BE2C (cell line): Measurements from ENCODE around the gene TMEM81.

Experiments
- DNase-seq: peaks from one replicate; pipeline ENCODE4 v3.0.0-alpha.2; 2020
- H3K27me3 ChIP-seq: fragments of 250-450 bp; sonication (Bioruptor Pico); 2 replicates; pipeline ENCODE4 v1.5.1; 2020; ENCODE audit warnings: mild to moderate bottlenecking
- H3K36me3 ChIP-seq: fragments of 250-450 bp; sonication (Bioruptor Pico); 2 replicates; pipeline ENCODE4 v1.5.1; 2020; ENCODE audit warnings: mild to moderate bottlenecking
- H3K4me1 ChIP-seq: fragments of 250-450 bp; sonication (Bioruptor Pico); 2 replicates; pipeline ENCODE4 v1.5.1; 2020
- H3K4me3 ChIP-seq: 2 replicates; pipeline ENCODE4 v1.5.1; 2011; ENCODE audit warnings: low read depth, low read length
- H3K9me3 ChIP-seq: fragments of 250-450 bp; sonication (Bioruptor Pico); 2 replicates; pipeline ENCODE4 v1.5.1; 2020
- TF ChIP-seq, protein P1 (sequence below): IDR thresholded peaks from 2 replicates; pipeline ENCODE4 v1.5.1; 2012; ENCODE audit warnings: mild to moderate bottlenecking, low read depth, low read length

The TMEM81 gene

DNA sequence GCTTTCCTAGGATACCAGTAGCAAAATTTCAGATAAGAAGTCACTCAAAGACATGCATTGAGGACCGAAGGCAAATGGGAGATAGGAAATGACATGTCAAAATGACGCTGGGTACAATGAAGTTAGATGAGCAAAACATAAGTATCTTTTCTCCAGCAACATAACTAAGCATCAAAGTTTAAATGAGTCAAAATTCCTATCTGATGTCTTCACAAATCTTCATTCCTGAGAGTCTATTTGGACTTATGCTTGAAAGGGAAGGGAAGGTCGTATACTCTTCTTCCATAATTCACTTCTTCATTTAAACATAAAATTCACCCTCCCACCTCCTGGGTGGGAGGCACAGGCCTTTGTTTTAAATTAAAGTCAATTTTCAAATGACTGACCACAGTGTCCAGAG is 4.1 kb upstream of the TMEM81 start:
- TF ChIP-seq, protein P1, sequence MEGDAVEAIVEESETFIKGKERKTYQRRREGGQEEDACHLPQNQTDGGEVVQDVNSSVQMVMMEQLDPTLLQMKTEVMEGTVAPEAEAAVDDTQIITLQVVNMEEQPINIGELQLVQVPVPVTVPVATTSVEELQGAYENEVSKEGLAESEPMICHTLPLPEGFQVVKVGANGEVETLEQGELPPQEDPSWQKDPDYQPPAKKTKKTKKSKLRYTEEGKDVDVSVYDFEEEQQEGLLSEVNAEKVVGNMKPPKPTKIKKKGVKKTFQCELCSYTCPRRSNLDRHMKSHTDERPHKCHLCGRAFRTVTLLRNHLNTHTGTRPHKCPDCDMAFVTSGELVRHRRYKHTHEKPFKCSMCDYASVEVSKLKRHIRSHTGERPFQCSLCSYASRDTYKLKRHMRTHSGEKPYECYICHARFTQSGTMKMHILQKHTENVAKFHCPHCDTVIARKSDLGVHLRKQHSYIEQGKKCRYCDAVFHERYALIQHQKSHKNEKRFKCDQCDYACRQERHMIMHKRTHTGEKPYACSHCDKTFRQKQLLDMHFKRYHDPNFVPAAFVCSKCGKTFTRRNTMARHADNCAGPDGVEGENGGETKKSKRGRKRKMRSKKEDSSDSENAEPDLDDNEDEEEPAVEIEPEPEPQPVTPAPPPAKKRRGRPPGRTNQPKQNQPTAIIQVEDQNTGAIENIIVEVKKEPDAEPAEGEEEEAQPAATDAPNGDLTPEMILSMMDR: no peak
- no peak overlapping the region for H3K4me3 ChIP-seq
- H3K4me1 ChIP-seq: no peaks in the 10 kb centered on the region
- no peaks in the 10 kb centered on the region for H3K9me3 ChIP-seq
- H3K27me3 ChIP-seq: no peaks in the 10 kb centered on the region
- DNase-seq: no peak
- H3K36me3 ChIP-seq: peaks cover 31% of the 10 kb centered on the region

DNA sequence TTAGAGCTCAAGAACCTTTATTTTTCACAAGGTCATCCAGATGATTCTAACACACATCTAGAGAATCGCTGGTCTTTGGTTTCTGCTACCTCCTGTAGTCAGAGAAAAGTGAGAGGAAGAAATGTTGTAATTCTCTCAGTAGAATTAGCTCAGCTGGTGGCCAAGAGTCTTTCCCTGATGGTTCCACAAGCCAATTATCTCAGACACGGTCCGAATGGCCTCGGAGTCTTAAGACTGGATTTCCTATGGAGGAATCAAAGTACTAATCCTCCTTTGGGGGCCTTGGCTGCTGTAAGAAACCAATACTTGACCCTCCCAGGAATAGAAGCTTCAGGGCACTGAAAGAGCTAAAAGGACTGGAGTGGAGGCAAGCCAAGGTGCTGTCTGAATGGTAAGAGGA is 1.8 kb downstream of the TMEM81 start:
- H3K4me3 ChIP-seq: no peak overlapping the region
- peaks cover 2% of the 10 kb centered on the region for H3K36me3 ChIP-seq
- H3K9me3 ChIP-seq: no peaks in the 10 kb centered on the region
- no peak for DNase-seq
- TF ChIP-seq, protein P1: no peak
- H3K4me1 ChIP-seq: no peaks in the 10 kb centered on the region
- no peaks in the 10 kb centered on the region for H3K27me3 ChIP-seq

DNA sequence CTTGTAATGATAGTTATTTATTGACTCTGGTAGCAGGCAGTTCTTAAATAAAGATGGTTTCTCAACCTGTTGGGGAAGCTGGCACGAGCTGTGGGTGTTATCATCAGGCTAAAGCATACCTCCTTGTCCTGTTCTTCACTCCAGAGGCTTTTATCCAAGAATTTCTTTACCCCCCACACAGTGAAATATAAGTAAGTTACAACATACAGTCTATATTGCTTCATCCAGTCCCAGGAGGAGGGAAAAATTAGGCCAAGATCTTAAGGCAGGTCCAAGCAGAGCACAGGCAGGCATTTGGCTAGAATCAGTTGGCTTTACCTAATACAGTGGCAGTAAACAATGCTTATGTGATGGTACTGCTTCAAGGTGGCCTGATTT is 6.3 kb downstream of the TMEM81 start:
- H3K4me1 ChIP-seq: no peaks in the 10 kb centered on the region
- DNase-seq: no peak
- TF ChIP-seq, protein P1: no peak
- H3K9me3 ChIP-seq: no peaks in the 10 kb centered on the region
- H3K4me3 ChIP-seq: no peak overlapping the region
- no peaks in the 10 kb centered on the region for H3K27me3 ChIP-seq
- no peaks in the 10 kb centered on the region; the same call in 1 of the 2 replicates for H3K36me3 ChIP-seq

DNA sequence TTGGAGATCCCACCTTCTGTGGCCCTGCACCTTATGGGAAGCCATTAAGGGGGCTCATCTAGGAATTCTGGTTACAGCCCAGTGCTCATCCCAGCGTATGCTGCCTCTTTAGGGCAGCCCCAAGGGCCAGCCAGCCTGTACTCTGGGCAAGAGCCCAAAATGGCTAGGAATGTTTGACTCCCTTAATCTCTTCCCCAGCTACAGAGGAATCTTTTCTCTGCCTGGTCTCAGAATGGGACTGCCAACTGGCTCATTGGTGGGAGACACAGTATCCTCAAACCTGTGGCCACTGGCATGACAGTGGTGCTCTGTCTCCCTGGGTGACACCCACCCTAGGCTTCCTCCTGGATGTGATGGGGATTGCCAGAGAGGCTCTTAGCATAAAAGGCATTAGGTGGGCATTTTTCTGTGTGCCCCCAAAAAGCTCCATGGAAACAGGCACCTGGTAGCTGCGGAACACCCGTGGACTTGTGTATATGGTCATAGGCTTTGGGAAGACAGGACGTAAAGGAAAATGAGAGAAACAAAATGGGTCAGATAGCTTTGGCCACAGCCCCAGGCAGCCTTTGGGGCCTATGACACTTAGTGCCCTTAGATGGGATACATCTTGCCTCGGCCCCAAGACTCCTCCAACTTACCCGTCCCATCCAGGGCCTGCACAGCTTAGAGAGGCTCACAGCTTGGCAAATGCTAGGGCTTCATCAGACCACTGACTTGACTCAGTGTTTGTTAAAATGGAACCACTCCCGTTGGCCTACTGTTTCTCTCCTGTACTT is 6.9 kb downstream of the TMEM81 start:
- TF ChIP-seq, protein P1: no peak
- H3K4me1 ChIP-seq: no peaks in the 10 kb centered on the region
- H3K27me3 ChIP-seq: no peaks in the 10 kb centered on the region
- no peak overlapping the region for H3K4me3 ChIP-seq
- no peaks in the 10 kb centered on the region for H3K9me3 ChIP-seq
- H3K36me3 ChIP-seq: no peaks in the 10 kb centered on the region; the same call in 1 of the 2 replicates
- no peak for DNase-seq

DNA sequence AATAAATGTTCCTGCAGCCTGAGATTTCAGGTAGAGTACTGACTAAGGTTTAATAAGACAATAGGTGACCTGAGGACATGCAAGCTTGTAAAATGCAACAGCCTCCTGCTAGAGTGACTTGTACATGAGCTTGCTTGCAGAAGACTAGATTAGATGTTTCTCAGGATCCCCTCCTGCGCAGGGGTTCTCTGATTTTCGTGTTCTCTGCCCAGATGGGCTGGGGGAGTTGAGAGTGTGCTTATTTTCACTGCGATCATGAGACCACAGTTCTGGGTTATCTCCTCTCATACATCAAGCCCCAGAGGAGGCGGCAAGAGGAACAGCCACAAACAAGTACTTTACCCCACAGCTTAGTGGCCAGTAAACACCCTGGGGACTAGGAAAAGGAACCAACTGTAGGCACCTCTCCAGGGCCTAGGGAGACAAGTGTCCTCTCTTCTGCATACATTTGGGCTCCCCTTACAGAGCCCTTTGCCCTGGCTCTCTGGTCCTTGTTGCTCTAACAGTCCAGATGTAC is 8.0 kb downstream of the TMEM81 start:
- Histone ChIP-seq H3K36me3 (no peaks in the 10 kb centered on the region), H3K9me3 (no peaks in the 10 kb centered on the region), H3K4me1 (no peaks in the 10 kb centered on the region), H3K27me3 (no peaks in the 10 kb centered on the region), H3K4me3 (no peak overlapping the region)
- DNase-seq: no peak
- TF ChIP-seq, protein P1: no peak

DNA sequence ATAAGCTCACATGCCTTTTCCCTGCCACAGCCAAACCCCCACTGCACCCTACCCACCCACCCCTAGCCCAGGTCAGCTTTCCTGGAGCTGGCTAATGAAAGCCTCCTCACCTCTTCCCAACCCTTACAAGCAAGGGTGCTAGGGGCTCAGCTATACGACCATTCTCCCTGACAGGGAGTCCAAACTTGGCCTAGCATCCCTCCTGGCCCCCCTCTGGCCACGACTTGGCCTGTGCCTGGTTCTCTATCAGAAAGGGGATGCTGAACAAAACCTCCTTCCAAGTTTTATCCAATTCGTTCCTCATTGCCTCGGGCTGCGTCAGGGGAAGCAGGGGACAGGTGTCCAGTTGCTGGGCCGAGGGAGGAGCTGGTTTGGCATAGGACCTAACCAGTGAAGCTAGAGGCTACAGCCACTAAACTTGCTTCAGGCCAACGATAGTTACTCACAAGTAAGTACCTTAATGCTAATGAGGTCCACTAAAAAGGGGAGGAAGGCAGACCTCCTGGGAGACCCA is 8.6 kb downstream of the TMEM81 start:
- H3K27me3 ChIP-seq: no peaks in the 10 kb centered on the region
- DNase-seq: no peak
- no peak overlapping the region for H3K4me3 ChIP-seq
- no peaks in the 10 kb centered on the region for H3K36me3 ChIP-seq
- no peaks in the 10 kb centered on the region for H3K9me3 ChIP-seq
- TF ChIP-seq, protein P1: no peak
- H3K4me1 ChIP-seq: no peaks in the 10 kb centered on the region
